ENCODE data around the gene POT1.

- TF ChIP-seq POLR2A (IDR thresholded peaks at IDR 0.05) = no peak
- TF ChIP-seq CTCF (IDR thresholded peaks at IDR 0.05) = no peak
These were observed 139.0 kb downstream of the POT1 start for GRCh38 chr7:124790645-124791044.

All from Peyer's patch (tissue), 4 donors.